Sigmoid colon (tissue), 7 donors: ENCODE results near the gene MFAP5. TPM values are rescaled to one million over a fixed set of nuclear protein-coding genes. Genes with fewer than 3 reads are reported as not detected.

ENCODE experiments used
- DNase-seq: peaks from one replicate; pipeline ENCODE4 v3.0.0-alpha.2; 2019
- H3K27ac ChIP-seq, 4 donors: fragments of 200-600 bp; sonication (generic); one replicate each; pipeline ENCODE4 v1.5.1; 2016 to 2019; ENCODE audit warnings: mild to moderate bottlenecking in 1 of 4
- H3K27me3 ChIP-seq, 3 donors: fragments of 200-600 bp; sonication (generic); one replicate each; pipeline ENCODE4 v1.5.1; 2019; ENCODE audit warnings: mild to moderate bottlenecking in 1 of 3
- H3K36me3 ChIP-seq, 4 donors: fragments of 200-600 bp; sonication (generic); one replicate each; pipeline ENCODE4 v1.5.1; 2016 to 2019
- H3K4me1 ChIP-seq, 4 donors: fragments of 200-600 bp; sonication (generic); one replicate each; pipeline ENCODE4 v1.5.1; 2017 to 2019
- H3K4me3 ChIP-seq, 4 donors: fragments of 200-600 bp; sonication (generic); one replicate each; pipeline ENCODE4 v1.5.1; 2017 to 2019; ENCODE audit warnings: mild to moderate bottlenecking in 2 of 4, moderate library complexity in 1 of 4
- H3K9me3 ChIP-seq, 4 donors: fragments of 200-600 bp in 3 of 4; sonication (generic) in 3 of 4; one replicate each; pipeline versions ENCODE4 v1.5.1 to v1.6.1; 2013 to 2019
- CTCF ChIP-seq, 4 experiments: fragments of 450-650 bp in 3 of 4; fragments of 200-600 bp in 1 of 4; IDR thresholded peaks; one replicate each; pipeline ENCODE4 v1.5.1; 2016 to 2019; ENCODE audit warnings: antibody characterized with exemption in 4 of 4, mild to moderate bottlenecking in 3 of 4, moderate library complexity in 2 of 4
- EP300 ChIP-seq, 4 donors: sonication (generic); formaldehyde crosslinking; IDR thresholded peaks; one replicate each; pipeline ENCODE4 v1.6.1; 2017; ENCODE audit warnings: antibody characterized with exemption in 4 of 4
- POLR2A ChIP-seq, 2 donors: fragments of 450-650 bp; IDR thresholded peaks; one replicate each; pipeline ENCODE4 v1.6.1; 2016; ENCODE audit warnings: antibody characterized with exemption in 2 of 2, mild to moderate bottlenecking in 2 of 2, moderate library complexity in 2 of 2
- POLR2AphosphoS5 ChIP-seq, 4 donors: sonication (generic); formaldehyde crosslinking; IDR thresholded peaks; one replicate each; pipeline ENCODE4 v1.6.1; 2017; ENCODE audit warnings: antibody characterized with exemption in 4 of 4
- WGBS, 2 donors: extraction: QIAGEN DNeasy Blood & Tissue Kit; methylation state at CpG; one replicate each; pipeline ENCODE4 v1.1.7; 2013; 5-methylcytosine and 5-hydroxymethylcytosine counted together
- intact Hi-C: fragments of 100-400 bp; cut with DNase I; formaldehyde crosslinking; loops from one replicate; pipeline ENCODE4 v1.15.1; 2023
- polyA plus RNA-seq, 3 donors: library from polyadenylated mRNA; stranded (reverse); fragments of 200-250 nt; gene quantifications; one replicate each; pipeline ENCODE4 v1.2.3, GENCODE V29; 2013
- total RNA-seq, 4 donors: library from RNA; depleted of rRNA; stranded (reverse); fragments of >200 nt; gene quantifications; one replicate each; pipeline ENCODE4 v1.1.0, GENCODE V29; 2016
- donor health status: healthy with polysubstance abuse.
- donor health status: Bipolar disorder and iron deficiency.
- donor health status: healthy.

The MFAP5 gene
- total and polyA plus RNA-seq, 7 donors, result 6.2 to 313 (median 36.0) TPM

DNA sequence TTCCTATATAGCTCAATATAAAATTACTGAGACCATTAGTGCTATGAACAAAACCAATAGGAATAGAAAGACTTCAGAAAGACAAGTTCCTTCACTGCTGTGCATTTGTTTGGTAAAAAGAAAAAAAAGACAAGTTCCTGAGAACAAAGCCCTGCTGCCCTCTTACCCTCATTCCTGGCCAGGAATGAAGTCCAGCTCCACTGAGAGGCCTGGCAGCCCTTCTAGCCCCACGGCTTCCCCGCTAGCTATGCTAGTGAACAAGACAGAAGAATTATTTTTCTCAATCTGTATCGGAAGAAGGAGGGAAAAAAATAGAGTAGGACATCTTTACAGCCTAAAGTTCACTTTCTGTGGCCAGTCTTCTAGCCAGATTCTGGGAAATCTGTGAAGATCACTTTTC lies 1.6 kb downstream of the MFAP5 start:
- Histone ChIP-seq H3K36me3 (no peaks in the 10 kb centered on the region), H3K27ac (peak overlapping the region in 2 of 4 donors; percentile 76 to 81), H3K4me1 (peaks cover 0 to 25% (median 15%) of the 10 kb centered on the region in 4 donors), H3K27me3 (no peaks in the 10 kb centered on the region), H3K4me3 (peak overlapping the region in 2 of 4 donors; percentile 17 to 32), H3K9me3 (no peaks in the 10 kb centered on the region)
- DNase-seq, result peak; percentile 39
- WGBS, 2 donors, result 86 to 90% methylated on average over 3 of the region's 3 CpGs
- intact Hi-C loops, result no loop called here
- TF ChIP-seq POLR2A (IDR thresholded peaks at IDR 0.05), result no peak
- TF ChIP-seq POLR2AphosphoS5 (IDR thresholded peaks at IDR 0.05), result no peak
- TF ChIP-seq EP300 (IDR thresholded peaks at IDR 0.05), result no peak
- TF ChIP-seq CTCF (IDR thresholded peaks at IDR 0.05), result no peak

GRCh38 chr12:8658346-8658745 lies 4.3 kb downstream of the MFAP5 start:
- intact Hi-C loops, result loop anchor here (5.0 to 10.0 kb wide), 2 partner anchors 234 to 376 kb away; no protein-coding TSS in a partner anchor
- H3K36me3 ChIP-seq, result no peaks in the 10 kb centered on the region
- WGBS, 2 donors, result 20 to 55% methylated on average over 1 of the region's 1 CpG
- H3K27ac ChIP-seq, result peak overlapping the region in 1 of 4 donors; percentile 47
- H3K27me3 ChIP-seq, result no peaks in the 10 kb centered on the region
- H3K9me3 ChIP-seq, result no peaks in the 10 kb centered on the region
- TF ChIP-seq EP300 (IDR thresholded peaks at IDR 0.05) (no peak), POLR2A (IDR thresholded peaks at IDR 0.05) (no peak), CTCF (IDR thresholded peaks at IDR 0.05) (no peak), POLR2AphosphoS5 (IDR thresholded peaks at IDR 0.05) (no peak)
- no peak for DNase-seq
- no peak overlapping the region for H3K4me3 ChIP-seq
- H3K4me1 ChIP-seq, result peaks cover 0 to 2% (median 0%) of the 10 kb centered on the region in 4 donors

DNA sequence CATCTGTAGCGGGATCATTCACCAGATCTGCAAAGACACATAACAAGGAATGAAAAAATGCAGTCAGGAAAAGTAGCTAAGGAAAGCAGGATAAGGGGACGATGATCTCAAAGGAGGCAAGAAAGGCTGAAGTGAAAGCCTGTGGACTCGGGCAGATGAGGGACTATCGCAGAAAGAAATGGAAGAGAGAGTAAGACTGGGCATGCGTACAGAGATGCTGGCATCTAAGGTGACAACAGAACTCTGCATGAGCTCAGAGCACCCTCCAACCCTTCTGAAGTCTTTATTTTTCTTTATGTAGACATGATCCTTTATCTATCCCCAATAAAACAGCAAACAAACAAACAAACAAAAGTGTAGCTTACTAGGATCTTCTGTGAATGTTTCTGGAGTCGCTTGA lies 7.2 kb downstream of the MFAP5 start:
- WGBS, 2 donors, result 72 to 86% methylated on average over 6 of the region's 6 CpGs
- DNase-seq, result no peak
- Histone ChIP-seq H3K27ac (no peak overlapping the region), H3K27me3 (no peaks in the 10 kb centered on the region), H3K36me3 (no peaks in the 10 kb centered on the region), H3K4me3 (no peak overlapping the region), H3K4me1 (no peaks in the 10 kb centered on the region), H3K9me3 (no peaks in the 10 kb centered on the region)
- intact Hi-C loops, result loop anchor here (5.0 to 10.0 kb wide), 2 partner anchors 237 to 379 kb away; no protein-coding TSS in a partner anchor
- TF ChIP-seq POLR2AphosphoS5 (IDR thresholded peaks at IDR 0.05) (no peak), EP300 (IDR thresholded peaks at IDR 0.05) (no peak), POLR2A (IDR thresholded peaks at IDR 0.05) (no peak), CTCF (IDR thresholded peaks at IDR 0.05) (no peak)

GRCh38 chr12:8648576-8649205 lies 13.9 kb downstream of the MFAP5 start:
- no peak overlapping the region for H3K27ac ChIP-seq
- 67 to 82% methylated on average over 8 of the region's 8 CpGs for WGBS, 2 donors
- no peak for DNase-seq
- H3K9me3 ChIP-seq, result no peaks in the 10 kb centered on the region
- H3K4me1 ChIP-seq, result no peaks in the 10 kb centered on the region
- intact Hi-C loops, result no loop called here
- no peaks in the 10 kb centered on the region for H3K36me3 ChIP-seq
- H3K27me3 ChIP-seq, result no peaks in the 10 kb centered on the region
- no peak overlapping the region for H3K4me3 ChIP-seq
- no peak for TF ChIP-seq EP300 (IDR thresholded peaks at IDR 0.05)
- no peak for TF ChIP-seq POLR2AphosphoS5 (IDR thresholded peaks at IDR 0.05)
- TF ChIP-seq CTCF (IDR thresholded peaks at IDR 0.05), result no peak
- TF ChIP-seq POLR2A (IDR thresholded peaks at IDR 0.05), result no peak

DNA sequence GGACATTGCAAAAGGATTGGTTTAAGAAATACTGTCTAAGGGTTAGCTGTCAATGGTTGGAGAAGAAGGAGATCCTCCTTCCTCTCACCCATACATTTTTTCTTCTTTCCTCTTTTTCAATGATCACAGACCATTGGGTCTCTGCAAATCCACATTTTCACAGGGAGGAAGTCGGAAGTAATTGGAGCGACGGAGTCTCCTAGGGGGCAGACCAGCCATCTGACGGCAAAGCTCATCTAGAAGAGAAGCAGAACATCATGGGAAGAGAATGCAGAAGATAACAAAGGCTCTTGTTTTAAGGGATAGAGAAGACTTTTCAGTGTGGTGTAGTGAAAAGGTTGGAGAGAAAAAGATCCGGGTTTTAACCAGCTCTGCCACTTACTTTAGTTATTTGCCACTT lies 14.7 kb downstream of the MFAP5 start:
- TF ChIP-seq POLR2AphosphoS5 (IDR thresholded peaks at IDR 0.05) (no peak), EP300 (IDR thresholded peaks at IDR 0.05) (no peak), POLR2A (IDR thresholded peaks at IDR 0.05) (no peak), CTCF (IDR thresholded peaks at IDR 0.05) (no peak)
- Histone ChIP-seq H3K27ac (no peak overlapping the region), H3K27me3 (no peaks in the 10 kb centered on the region), H3K4me3 (no peak overlapping the region), H3K4me1 (no peaks in the 10 kb centered on the region), H3K9me3 (no peaks in the 10 kb centered on the region), H3K36me3 (no peaks in the 10 kb centered on the region)
- no peak for DNase-seq
- 90 to 91% methylated on average over 5 of the region's 5 CpGs for WGBS, 2 donors
- intact Hi-C loops, result no loop called here
